Measurements from ENCODE around the gene WDR7. TPM values are rescaled to one million over a fixed set of nuclear protein-coding genes. Genes with fewer than 3 reads are reported as not detected.

WDR7 gene
- total RNA-seq, 4 donors from 2014 or later = 22.6 to 39.0 (median 31.2) TPM

- Histone ChIP-seq H3K27me3 (no peaks in the 10 kb centered on the region), H3K4me3 (no peak overlapping the region), H3K4me1 (no peaks in the 10 kb centered on the region), H3K36me3 (peaks cover 0 to 7% (median 0%) of the 10 kb centered on the region in 3 donors), H3K9me3 (no peaks in the 10 kb centered on the region), H3K27ac (no peak overlapping the region)
- WGBS, 2 donors = 71% methylated on average over 5 of the region's 5 CpGs
- no peak for TF ChIP-seq EP300 (IDR thresholded peaks at IDR 0.05)
- DNase-seq (ENCODE audit: low spot score in 2 of 2) = no peak
Observed at GRCh38 chr18:56853961-56854360, 202.8 kb downstream of the WDR7 start.

DNA sequence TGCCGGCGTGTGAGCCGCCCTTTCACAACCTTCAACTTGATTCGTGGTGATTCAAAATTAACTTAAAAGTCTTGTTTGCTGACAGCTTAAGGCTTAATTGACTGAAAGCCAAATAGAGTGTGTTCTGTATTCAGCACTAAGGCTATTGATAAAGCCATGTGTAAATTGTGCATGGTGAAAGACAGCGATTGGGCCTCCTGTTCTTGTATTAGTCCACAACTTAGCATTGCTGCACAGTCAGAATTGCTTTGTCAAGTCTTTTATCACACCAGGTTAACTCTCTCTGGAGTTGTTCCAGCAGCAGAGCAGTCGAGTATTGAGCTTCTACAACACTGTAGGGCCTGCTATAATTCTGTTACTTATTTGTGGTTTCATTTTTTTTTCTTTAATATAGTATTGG lies 210.1 kb downstream of the WDR7 start:
- Histone ChIP-seq H3K9me3 (no peaks in the 10 kb centered on the region), H3K27me3 (no peaks in the 10 kb centered on the region), H3K27ac (no peak overlapping the region), H3K36me3 (peaks cover 0 to 7% (median 0%) of the 10 kb centered on the region in 3 donors), H3K4me3 (no peak overlapping the region), H3K4me1 (no peaks in the 10 kb centered on the region)
- DNase-seq (ENCODE audit: low spot score in 2 of 2) = no peak
- 39 to 55% methylated on average over 6 of the region's 6 CpGs for WGBS, 2 donors
- TF ChIP-seq EP300 (IDR thresholded peaks at IDR 0.05) (no peak), POLR2A (IDR thresholded peaks at IDR 0.05) (no peak), CTCF (IDR thresholded peaks at IDR 0.05) (no peak)

GRCh38 chr18:56869189-56869777 lies 218.1 kb downstream of the WDR7 start:
- DNase-seq (ENCODE audit: low spot score in 2 of 2) = no peak
- no peaks in the 10 kb centered on the region for H3K27me3 ChIP-seq
- H3K9me3 ChIP-seq = no peaks in the 10 kb centered on the region
- TF ChIP-seq CTCF (IDR thresholded peaks at IDR 0.05) = peak; percentile 30 to 60 (median 51)
- no peak for TF ChIP-seq EP300 (IDR thresholded peaks at IDR 0.05)
- no peak for TF ChIP-seq POLR2A (IDR thresholded peaks at IDR 0.05)
- WGBS, 2 donors = 48 to 50% methylated on average over 2 of the region's 2 CpGs
- no peak overlapping the region for H3K4me3 ChIP-seq
- peaks cover 0 to 7% (median 0%) of the 10 kb centered on the region in 4 donors for H3K4me1 ChIP-seq
- no peaks in the 10 kb centered on the region for H3K36me3 ChIP-seq
- H3K27ac ChIP-seq = no peak overlapping the region

- 87 to 92% methylated on average over 2 of the region's 2 CpGs for WGBS, 2 donors
- peaks cover 0 to 7% (median 0%) of the 10 kb centered on the region in 4 donors for H3K4me1 ChIP-seq
- no peak for DNase-seq (ENCODE audit: low spot score in 2 of 2)
- H3K27ac ChIP-seq = no peak overlapping the region
- no peaks in the 10 kb centered on the region for H3K27me3 ChIP-seq
- no peak for TF ChIP-seq POLR2A (IDR thresholded peaks at IDR 0.05)
- TF ChIP-seq EP300 (IDR thresholded peaks at IDR 0.05) = no peak
- no peak for TF ChIP-seq CTCF (IDR thresholded peaks at IDR 0.05)
- no peaks in the 10 kb centered on the region for H3K36me3 ChIP-seq
- no peak overlapping the region for H3K4me3 ChIP-seq
- no peaks in the 10 kb centered on the region for H3K9me3 ChIP-seq
Observed at GRCh38 chr18:56870982-56871381, 219.8 kb downstream of the WDR7 start.

DNA sequence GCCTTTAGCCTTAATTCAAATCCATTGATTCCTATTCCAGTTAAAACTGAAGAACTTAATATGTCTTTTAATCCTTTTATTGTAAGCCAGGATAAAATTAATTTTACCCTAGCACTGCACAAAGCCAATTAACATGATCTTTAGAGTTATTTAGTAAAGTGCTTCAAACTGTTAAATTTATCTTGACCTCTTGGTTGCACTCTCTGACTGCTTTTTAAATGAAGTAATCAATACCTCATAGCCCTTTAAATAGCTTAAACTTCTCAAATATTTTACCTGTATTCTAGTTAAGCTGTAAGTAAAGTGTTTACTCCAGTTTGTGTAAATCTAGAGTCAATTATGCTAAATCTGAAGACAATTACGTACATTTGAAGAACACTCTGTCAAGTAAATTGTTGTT lies 221.0 kb downstream of the WDR7 start:
- no peak for TF ChIP-seq POLR2A (IDR thresholded peaks at IDR 0.05)
- TF ChIP-seq EP300 (IDR thresholded peaks at IDR 0.05) = no peak
- no peak for TF ChIP-seq CTCF (IDR thresholded peaks at IDR 0.05)
- Histone ChIP-seq H3K4me1 (peaks cover 0 to 7% (median 0%) of the 10 kb centered on the region in 4 donors), H3K9me3 (no peaks in the 10 kb centered on the region), H3K36me3 (no peaks in the 10 kb centered on the region), H3K4me3 (no peak overlapping the region), H3K27me3 (no peaks in the 10 kb centered on the region), H3K27ac (no peak overlapping the region)
- no peak for DNase-seq (ENCODE audit: low spot score in 2 of 2)
- WGBS, 2 donors = 92 to 100% methylated on average over 1 of the region's 1 CpG
